Superior temporal gyrus (tissue), 1 donor: ENCODE results near the gene MYLK.

ENCODE experiments used
- DNase-seq: peaks from one replicate; pipeline ENCODE4 v3.0.0-alpha.2; 2016; ENCODE audit errors: extremely low spot score

MYLK gene

GRCh38 chr3:123648696-123649405 lies 235.3 kb downstream of the MYLK start:
- DNase-seq = no peak

- no peak for DNase-seq
These were observed 239.8 kb downstream of the MYLK start for GRCh38 chr3:123644358-123644757.

GRCh38 chr3:123642957-123643330 lies 241.2 kb downstream of the MYLK start:
- no peak for DNase-seq

GRCh38 chr3:123642182-123642956 lies 241.8 kb downstream of the MYLK start:
- DNase-seq = peak; percentile 69

- no peak for DNase-seq
These were observed 242.6 kb downstream of the MYLK start for GRCh38 chr3:123641505-123641904.

GRCh38 chr3:123640740-123641462 lies 243.2 kb downstream of the MYLK start:
- DNase-seq = no peak

GRCh38 chr3:123640311-123640710 lies 243.8 kb downstream of the MYLK start:
- DNase-seq = no peak

GRCh38 chr3:123638936-123639689 lies 245.0 kb downstream of the MYLK start:
- DNase-seq = no peak

GRCh38 chr3:123637841-123638240 lies 246.3 kb downstream of the MYLK start:
- DNase-seq = no peak

GRCh38 chr3:123637131-123637530 lies 247.0 kb downstream of the MYLK start:
- DNase-seq = no peak

GRCh38 chr3:123636431-123636841 lies 247.7 kb downstream of the MYLK start:
- DNase-seq = no peak

GRCh38 chr3:123635717-123636116 lies 248.4 kb downstream of the MYLK start:
- DNase-seq = no peak

- DNase-seq = no peak
These were observed 248.9 kb downstream of the MYLK start for GRCh38 chr3:123635217-123635616.

GRCh38 chr3:123634149-123635051 lies 249.7 kb downstream of the MYLK start:
- no peak for DNase-seq

- no peak for DNase-seq
These were observed 250.6 kb downstream of the MYLK start for GRCh38 chr3:123633530-123633929.

GRCh38 chr3:123632161-123632655 lies 251.9 kb downstream of the MYLK start:
- no peak for DNase-seq

- no peak for DNase-seq
These were observed 254.4 kb downstream of the MYLK start for GRCh38 chr3:123629747-123630047.

GRCh38 chr3:123628996-123629746 lies 255.0 kb downstream of the MYLK start:
- no peak for DNase-seq

- DNase-seq = no peak
These were observed 256.2 kb downstream of the MYLK start for GRCh38 chr3:123627673-123628670.
